Measurements from ENCODE around the gene BLVRA. TPM values are rescaled to one million over a fixed set of nuclear protein-coding genes. Genes with fewer than 3 reads are reported as not detected.

BLVRA gene
- total RNA-seq, 2 experiments from 2014 or later: 0.91 TPM; not detected in 1

DNA sequence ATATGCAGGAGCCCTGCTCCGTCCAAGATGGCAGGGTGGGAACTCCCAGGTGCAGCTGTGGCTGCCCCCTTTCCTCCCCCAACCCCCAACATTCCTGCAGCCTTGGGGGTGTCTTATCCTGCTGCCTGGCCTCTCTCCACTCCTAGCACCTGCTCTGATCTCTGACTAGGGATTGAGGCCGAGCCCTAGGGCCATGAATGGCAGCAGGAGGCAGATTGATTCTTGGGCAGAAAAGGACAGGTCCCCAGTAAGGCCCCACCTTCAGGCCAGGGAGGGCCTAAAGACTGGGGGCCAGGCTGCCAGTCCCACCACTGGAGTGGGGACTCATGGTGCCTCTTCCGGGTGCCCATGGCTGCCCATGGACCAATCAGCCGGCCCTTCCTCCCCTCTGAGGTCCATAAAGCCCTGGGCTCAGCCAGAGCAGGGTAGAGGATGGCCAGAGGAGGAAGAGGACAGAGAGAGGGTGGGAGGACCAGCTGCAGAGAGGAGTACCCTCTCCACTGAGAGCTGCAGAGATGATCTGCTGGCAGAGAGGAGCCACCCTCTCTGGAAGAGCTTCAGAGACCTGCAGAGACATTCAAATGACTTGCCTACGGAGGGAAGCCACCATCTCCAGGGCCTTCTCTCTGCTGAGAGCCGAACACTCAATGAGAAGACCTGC, 20.9 kb upstream of the BLVRA start:
- no peak for TF ChIP-seq EZH2phosphoT487 (IDR thresholded peaks at IDR 0.05; ENCODE audit: borderline replicate concordance, low read depth, low read length)
- TF ChIP-seq, protein P1, sequence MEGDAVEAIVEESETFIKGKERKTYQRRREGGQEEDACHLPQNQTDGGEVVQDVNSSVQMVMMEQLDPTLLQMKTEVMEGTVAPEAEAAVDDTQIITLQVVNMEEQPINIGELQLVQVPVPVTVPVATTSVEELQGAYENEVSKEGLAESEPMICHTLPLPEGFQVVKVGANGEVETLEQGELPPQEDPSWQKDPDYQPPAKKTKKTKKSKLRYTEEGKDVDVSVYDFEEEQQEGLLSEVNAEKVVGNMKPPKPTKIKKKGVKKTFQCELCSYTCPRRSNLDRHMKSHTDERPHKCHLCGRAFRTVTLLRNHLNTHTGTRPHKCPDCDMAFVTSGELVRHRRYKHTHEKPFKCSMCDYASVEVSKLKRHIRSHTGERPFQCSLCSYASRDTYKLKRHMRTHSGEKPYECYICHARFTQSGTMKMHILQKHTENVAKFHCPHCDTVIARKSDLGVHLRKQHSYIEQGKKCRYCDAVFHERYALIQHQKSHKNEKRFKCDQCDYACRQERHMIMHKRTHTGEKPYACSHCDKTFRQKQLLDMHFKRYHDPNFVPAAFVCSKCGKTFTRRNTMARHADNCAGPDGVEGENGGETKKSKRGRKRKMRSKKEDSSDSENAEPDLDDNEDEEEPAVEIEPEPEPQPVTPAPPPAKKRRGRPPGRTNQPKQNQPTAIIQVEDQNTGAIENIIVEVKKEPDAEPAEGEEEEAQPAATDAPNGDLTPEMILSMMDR (conservative IDR thresholded peaks at IDR 0.05; ENCODE audit: low read length): no peak
- H3K36me3 ChIP-seq (ENCODE audit: insufficient read depth, low read length): no peaks in the 10 kb centered on the region
- BruUV-seq (replicated peaks): no TSS peak
- H3K9me2 ChIP-seq (ENCODE audit: insufficient read depth, low read length): 0 out of 2 replicates have a peak, but pooled peaks cover 3% of the 10 kb centered on the region
- no peaks in the 10 kb centered on the region for H4K20me1 ChIP-seq (ENCODE audit: insufficient read depth, low read length)
- no peak overlapping the region for H3K4me3 ChIP-seq (ENCODE audit: low read depth, low read length, poor library complexity, severe bottlenecking)
- intact Hi-C loops (cut with micrococcal nuclease; ENCODE audit: unreplicated experiment): no loop called here
- ChIA-PET CTCF (ENCODE audit: unreplicated experiment) (no interaction called here), POLR2A (interaction anchor here (1.1 kb wide), 1 partner anchor 11 kb away, joined by 3 read pairs; no protein-coding TSS in a partner anchor)
- H3K9me3 ChIP-seq (ENCODE audit: low read length): no peaks in the 10 kb centered on the region
- no peak overlapping the region for H2AFZ ChIP-seq (ENCODE audit: low read length)
- no peaks in the 10 kb centered on the region for H3K4me1 ChIP-seq (ENCODE audit: insufficient read depth, low read length, poor library complexity, severe bottlenecking)
- no peak overlapping the region for H3K4me2 ChIP-seq (ENCODE audit: low read length)
- no peak for DNase-seq (ENCODE audit: low spot score)
- H3K79me2 ChIP-seq (ENCODE audit: insufficient read depth, low read depth, low read length): no peaks in the 10 kb centered on the region
- no peak overlapping the region for H3K27ac ChIP-seq (ENCODE audit: low read depth, low read length, poor library complexity, severe bottlenecking)

DNA sequence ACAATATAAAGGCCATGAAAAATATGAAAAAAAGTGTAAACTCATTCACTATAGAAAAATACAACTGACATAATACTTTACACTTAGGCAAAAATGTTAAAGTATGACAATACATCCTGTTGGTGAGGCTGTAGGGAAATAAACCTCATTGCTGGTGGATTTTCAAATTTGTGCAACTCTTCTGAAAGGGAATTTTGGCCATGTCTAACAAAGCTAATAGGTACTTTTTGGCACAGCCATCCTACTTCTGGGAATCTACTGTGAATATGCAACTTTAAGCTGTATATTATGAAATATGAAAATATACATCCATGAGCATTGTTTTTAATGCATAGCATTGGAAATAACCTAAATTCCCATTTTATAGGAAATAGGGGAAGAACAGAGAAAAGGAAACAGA, 15.8 kb upstream of the BLVRA start:
- Histone ChIP-seq H3K9me2 (ENCODE audit: insufficient read depth, low read length) (0 out of 2 replicates have a peak, but pooled peaks cover 3% of the 10 kb centered on the region), H2AFZ (ENCODE audit: low read length) (no peak overlapping the region), H3K36me3 (ENCODE audit: insufficient read depth, low read length) (no peaks in the 10 kb centered on the region), H3K4me3 (ENCODE audit: low read depth, low read length, poor library complexity, severe bottlenecking) (no peak overlapping the region), H3K79me2 (ENCODE audit: insufficient read depth, low read depth, low read length) (no peaks in the 10 kb centered on the region), H3K27ac (ENCODE audit: low read depth, low read length, poor library complexity, severe bottlenecking) (no peak overlapping the region), H3K4me2 (ENCODE audit: low read length) (no peak overlapping the region), H3K4me1 (ENCODE audit: insufficient read depth, low read length, poor library complexity, severe bottlenecking) (no peaks in the 10 kb centered on the region), H4K20me1 (ENCODE audit: insufficient read depth, low read length) (no peaks in the 10 kb centered on the region), H3K9me3 (ENCODE audit: low read length) (no peaks in the 10 kb centered on the region)
- TF ChIP-seq, protein P1 (conservative IDR thresholded peaks at IDR 0.05; ENCODE audit: low read length): no peak
- no peak for TF ChIP-seq EZH2phosphoT487 (IDR thresholded peaks at IDR 0.05; ENCODE audit: borderline replicate concordance, low read depth, low read length)
- BruUV-seq (replicated peaks): no TSS peak
- CTCF ChIA-PET (ENCODE audit: unreplicated experiment): no interaction called here
- intact Hi-C loops (cut with micrococcal nuclease; ENCODE audit: unreplicated experiment): no loop called here
- no peak for DNase-seq (ENCODE audit: low spot score)
- POLR2A ChIA-PET: interaction anchor here (0.7 kb wide), 1 partner anchor 148 kb away, joined by 3 read pairs; no protein-coding TSS in a partner anchor

Data from OCI-LY7 (cell line).